NT2/D1 (cell line): ENCODE data around the gene TUB.

Experiments used
- SUZ12 ChIP-seq: IDR thresholded peaks from 2 replicates; pipeline ENCODE4 v1.6.1; 2011; ENCODE audit not compliant: insufficient read length, insufficient read depth; ENCODE audit errors: extremely low read depth
- YY1 ChIP-seq: IDR thresholded peaks from 2 replicates; pipeline ENCODE4 v1.6.1; 2011; ENCODE audit not compliant: insufficient read length, insufficient read depth
- ZNF274 ChIP-seq: IDR thresholded peaks from 2 replicates; pipeline ENCODE4 v1.6.1; 2011; ENCODE audit warnings: mild to moderate bottlenecking, low read depth, low read length

DNA sequence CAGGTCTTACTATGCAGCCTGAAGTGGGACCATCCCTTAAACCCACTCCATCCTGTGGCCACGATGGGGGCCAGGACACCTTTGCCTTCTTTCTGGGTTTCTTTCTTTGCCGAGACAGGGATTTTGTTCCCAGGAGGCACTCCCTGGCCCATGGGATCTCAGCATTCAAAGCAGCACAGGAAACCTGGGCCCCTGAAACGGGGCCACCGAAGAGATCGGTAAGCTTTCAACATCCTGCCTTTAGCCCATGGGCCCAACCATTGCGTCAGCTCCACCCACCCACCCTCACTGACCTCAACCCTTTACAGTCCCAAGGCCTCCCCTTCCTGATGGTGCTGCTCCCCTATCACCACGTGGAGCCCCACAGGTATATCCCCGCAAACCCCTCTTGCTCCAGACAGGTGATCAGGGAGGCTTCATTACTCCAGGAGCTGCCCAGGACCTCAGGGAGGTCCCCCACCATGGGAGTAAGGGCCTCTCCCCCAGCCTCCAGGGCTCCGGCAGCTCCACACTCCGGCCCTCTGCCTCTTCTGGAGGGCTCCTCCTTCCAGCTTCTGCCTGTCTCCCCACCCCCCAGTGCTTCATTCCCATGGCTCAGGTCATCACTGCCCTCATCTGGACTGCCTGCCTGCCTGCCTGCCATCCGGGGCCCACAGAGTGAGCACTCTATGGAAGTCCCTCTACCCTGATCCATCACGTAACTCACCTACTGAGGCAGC, 42.0 kb upstream of the TUB start:
- TF ChIP-seq ZNF274 (no peak), SUZ12 (no peak), YY1 (no peak)
